Epithelial cell of prostate (primary cell): ENCODE data around the gene CNOT3.

Experiments
- DNase-seq: peaks from one replicate; pipeline ENCODE4 v3.0.0-alpha.2; 2011; ENCODE audit warnings: low read depth, low spot score
- H3K27ac ChIP-seq: fragments of 450-650 bp; 2 replicates; pipeline ENCODE4 v1.5.1; 2017; ENCODE audit warnings: mild to moderate bottlenecking

CNOT3 gene

DNA sequence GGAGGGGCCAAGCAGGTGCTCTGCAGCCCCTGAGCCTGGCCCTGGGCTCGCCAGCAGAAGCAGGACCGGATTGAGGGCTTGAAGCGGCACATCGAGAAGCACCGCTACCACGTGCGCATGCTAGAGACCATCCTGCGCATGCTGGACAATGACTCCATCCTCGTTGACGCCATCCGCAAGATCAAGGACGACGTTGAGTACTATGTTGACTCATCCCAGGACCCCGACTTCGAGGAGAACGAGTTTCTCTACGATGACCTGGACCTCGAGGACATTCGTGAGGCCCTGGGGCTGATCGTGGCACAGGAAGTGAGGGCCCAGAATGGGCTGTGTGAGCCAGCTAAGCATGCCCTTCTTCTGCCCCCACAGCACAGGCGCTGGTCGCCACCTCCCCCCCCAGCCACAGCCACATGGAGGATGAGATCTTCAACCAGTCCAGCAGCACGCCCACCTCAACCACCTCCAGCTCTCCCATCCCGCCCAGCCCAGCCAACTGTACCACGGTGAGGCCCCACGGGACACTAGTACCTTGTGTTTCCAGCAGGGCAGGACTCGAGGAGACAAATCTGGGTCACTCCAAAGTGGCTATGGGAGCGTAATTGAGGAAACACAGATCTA lies 8.1 kb downstream of the CNOT3 start:
- H3K27ac ChIP-seq: no peak overlapping the region
- DNase-seq: no peak

DNA sequence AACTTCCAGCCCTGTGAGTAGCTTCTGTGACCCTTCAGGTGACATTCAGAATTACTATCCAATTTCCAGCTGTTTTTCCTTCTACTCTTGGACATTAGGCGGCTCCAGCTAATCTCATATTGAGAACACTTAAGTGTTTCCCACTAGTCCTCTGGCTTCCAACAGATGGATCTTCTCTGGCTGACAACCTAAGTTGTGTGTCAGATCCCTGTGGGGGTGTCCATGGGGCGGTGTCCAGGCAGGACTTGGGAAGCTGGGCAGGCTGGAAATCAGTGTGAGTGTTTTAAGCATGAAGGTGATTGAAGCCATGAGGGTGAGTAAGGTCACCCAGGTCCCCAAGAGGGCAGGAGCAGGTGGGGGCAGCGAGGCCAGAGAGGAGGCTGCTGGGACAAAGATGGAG lies 10.1 kb downstream of the CNOT3 start:
- H3K27ac ChIP-seq: no peak overlapping the region
- DNase-seq: no peak

DNA sequence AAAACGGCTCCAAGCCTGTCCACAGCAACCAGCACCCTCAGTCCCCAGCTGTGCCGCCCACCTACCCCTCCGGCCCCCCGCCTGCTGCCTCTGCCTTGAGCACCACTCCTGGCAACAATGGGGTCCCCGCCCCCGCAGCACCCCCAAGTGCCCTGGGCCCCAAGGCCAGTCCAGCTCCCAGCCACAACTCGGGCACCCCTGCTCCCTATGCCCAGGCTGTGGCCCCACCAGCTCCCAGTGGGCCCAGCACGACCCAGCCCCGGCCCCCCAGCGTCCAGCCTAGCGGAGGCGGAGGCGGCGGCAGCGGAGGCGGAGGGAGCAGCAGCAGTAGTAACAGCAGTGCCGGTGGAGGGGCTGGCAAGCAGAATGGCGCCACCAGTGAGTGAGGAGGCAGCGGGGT lies 10.6 kb downstream of the CNOT3 start:
- H3K27ac ChIP-seq: no peak overlapping the region
- DNase-seq: no peak

DNA sequence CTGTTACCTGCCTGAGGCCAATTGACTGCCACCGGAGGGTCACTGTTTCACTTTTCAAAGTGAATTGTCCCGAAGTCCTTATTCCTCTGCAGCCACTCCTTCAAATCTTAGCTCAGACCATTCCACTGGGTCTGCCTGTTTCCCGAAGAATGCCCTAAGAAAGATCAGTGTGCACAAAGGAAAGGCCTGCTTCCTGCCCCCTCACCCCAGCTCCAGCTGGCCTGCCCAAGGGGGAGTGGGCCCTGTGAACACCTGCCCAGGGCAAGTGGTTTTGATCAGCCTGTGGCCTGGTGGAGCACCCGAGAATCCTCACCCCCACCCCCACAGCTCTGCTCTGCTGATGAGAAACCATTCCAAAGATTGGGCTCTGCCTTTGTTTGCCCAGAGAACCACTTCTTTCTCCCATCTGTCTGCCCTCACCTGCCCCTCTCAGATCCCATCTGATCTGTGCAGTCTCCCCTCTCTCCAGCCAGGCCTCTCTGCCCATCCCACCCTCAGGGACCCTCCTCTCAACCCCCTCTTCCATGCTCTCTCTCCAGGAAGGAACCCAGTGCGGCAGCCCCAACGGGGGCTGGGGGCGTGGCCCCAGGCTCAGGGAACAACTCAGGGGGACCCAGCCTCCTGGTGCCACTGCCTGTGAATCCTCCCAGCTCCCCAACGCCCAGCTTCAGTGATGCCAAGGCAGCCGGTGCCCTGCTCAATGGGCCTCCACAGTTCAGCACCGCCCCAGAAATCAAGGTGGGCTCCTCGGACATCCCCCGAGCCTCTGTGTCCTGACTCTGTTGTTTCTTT lies 11.7 kb downstream of the CNOT3 start:
- no peak for DNase-seq
- no peak overlapping the region for H3K27ac ChIP-seq

DNA sequence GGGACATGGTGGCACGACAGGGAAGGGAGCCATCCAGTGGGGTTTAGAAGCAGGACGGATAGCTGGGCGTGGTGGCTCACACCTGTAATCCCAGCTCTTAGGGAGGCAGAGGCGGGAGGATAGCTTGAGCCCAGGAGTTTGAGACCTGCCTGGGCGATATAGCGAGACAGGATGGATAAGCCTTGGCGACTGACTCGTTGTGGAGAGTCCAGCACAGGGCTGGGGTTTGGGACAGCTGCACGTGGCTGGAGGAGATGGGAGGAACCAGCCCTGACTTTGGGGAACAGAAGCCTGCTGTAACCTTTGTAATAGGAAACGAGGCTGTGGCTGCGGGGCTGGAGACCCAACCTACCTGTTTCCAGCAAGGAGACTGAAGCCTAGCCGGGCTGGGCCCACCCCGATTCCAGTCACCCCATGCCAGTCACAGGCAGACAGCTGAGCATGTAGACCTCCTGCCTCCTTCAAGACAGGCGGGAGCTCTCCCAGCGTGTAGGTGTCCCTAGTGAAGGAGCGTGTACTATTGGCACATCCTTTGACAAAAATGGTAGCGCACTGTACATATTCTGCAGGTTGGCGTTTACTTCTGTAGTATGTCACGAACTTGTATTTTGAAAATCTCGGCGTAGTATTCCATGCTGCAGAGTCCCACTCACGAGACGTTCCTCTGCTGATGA lies 13.9 kb downstream of the CNOT3 start:
- DNase-seq: no peak
- no peak overlapping the region for H3K27ac ChIP-seq

DNA sequence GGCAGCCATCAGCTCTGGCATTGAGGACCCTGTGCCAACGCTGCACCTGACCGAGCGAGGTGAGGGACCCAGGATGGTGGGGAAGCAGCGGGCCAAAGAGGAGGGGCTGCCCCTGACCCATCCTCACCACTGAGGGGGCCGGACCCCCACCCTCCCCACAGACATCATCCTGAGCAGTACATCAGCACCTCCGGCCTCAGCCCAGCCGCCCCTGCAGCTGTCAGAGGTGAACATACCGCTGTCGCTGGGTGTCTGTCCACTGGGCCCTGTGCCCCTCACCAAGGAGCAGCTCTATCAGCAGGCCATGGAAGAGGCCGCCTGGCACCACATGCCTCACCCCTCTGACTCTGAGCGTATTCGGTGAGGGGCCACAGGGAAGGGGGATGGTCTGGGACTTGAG lies 14.7 kb downstream of the CNOT3 start:
- DNase-seq: no peak
- no peak overlapping the region for H3K27ac ChIP-seq

DNA sequence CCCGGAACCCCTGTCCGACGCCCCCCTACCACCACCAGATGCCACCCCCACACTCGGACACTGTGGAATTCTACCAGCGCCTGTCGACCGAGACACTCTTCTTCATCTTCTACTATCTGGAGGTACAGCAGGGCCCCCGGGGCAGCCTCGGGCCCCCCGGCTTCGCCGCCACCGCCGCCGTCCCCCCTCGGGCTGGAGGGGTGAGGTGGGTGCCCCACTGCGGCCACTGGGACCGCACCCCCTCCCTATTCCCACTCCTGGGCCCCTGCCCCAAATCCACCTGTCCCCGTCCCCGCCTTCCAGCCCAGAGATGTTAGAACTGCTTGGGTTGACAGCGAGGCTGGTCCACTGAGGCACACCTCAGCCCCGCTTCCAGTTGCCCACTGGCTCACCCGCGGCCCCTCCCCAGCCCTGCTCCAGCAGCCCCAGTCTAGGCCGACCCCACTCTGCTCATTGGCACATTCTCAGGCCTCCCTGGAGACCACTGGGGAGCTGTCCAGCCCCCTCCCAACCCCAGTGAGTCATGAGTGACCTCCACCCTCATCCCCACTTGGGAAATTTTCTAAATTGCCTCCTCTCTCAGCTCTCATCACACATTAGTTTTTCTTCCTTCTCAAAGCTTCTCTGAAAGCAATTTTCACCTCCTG lies 15.4 kb downstream of the CNOT3 start:
- H3K27ac ChIP-seq: no peak overlapping the region

DNA sequence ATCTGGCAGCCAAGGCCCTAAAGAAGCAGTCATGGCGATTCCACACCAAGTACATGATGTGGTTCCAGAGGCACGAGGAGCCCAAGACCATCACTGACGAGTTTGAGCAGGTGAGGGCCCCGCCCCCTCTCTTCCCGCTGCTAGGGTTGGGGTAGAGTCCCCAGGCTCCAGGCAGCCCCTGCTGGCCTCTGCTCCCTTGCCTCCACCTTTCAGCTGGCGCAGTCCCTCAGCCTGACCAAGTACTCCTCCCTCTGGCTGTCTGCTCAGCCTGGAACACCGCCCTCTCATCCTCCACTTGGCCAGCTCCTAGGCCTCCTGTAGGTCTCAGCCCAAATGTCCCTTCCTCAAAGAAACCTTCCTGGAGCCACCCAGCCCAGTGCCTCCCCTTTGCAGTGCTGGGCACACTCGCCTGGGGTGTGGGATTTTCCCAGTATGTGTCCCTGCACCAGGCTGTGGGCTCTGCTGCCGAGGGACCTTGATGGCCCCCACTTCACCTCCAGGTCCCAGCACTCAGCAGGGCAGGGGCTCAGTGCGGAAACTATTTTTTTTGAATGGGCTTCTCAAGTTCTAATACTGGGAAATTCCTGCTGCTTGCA lies 16.3 kb downstream of the CNOT3 start:
- H3K27ac ChIP-seq: peak overlapping the region; percentile 9
- no peak for DNase-seq

More for the DNA sequence above, 15.4 kb downstream of the CNOT3 start:
- DNase-seq: no peak

DNA sequence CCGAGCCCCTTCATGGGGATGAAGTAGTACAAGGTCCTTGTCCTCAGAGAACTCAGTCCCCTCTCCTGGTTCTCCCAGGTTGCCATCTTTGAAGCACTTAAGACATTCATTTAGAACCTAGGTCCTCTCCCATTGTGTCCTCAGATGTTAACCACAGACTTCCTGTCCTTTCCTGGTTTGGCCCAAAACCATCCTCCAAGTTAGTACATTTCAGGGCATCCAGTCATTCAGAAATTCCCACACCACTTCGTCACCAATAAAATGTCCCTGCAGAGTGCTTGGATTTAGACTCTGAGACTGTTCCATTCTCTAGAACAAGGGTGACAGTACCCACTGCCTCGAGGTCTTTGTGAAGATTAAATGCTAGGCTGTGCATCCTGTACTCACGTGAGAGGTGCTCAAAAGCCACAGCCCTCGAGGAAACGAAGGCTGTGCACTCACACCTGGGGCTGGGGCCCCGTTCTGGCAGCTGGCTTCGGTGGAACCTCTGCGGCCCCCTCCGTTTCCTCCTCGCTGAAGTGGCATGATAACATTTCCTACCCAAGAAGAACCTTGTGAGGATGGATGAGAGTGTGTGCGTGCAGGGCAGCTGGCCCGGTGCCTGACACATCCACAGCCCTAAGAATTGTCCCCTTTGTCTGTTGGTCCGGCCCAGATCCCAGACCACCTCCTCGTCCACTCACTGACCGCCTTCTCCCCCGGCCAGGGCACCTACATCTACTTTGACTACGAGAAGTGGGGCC lies 17.2 kb downstream of the CNOT3 start:
- H3K27ac ChIP-seq: peak overlapping the region; percentile 9
- DNase-seq: no peak

DNA sequence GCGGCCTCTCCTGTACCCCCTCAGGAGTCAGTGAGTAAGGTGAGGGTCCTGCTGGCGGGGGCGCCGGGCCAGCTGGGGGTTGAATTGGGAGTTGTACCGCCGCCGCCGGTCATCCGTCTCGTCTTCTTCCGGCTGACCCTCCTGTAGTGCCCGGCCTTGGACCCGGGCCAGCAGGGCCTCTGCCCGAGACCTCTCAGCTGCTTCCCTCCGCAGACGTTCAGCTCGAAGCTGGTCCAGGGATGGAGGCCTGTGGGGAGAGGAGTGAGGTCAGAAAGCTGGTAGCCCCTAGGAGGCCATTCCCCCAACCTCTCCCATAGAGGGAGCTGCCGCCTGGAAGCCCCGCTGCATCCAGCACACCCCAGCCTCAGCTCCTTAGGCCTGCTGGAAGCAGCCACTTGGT lies 18.1 kb downstream of the CNOT3 start:
- H3K27ac ChIP-seq: no peak overlapping the region
- DNase-seq: no peak

DNA sequence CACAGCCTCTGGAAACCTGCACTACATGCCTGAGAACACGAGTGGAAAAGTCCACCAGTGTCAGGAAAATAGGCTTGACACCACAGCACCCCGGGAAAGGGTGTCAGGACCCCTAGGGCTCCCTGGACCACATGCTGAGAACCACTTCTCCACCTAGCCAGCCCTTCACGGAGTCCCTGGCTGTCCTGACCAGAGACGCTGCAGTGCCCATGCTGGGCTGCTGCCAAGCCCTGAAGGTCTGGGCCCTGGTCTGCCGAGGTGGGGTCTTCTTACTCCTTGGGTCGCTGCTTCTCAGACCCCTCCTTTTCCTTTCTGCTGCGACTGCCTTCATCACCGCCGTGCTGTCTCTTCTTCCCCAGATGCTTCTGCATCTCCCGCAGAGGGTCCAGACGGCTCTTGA lies 18.9 kb downstream of the CNOT3 start:
- no peak overlapping the region for H3K27ac ChIP-seq
- DNase-seq: no peak

DNA sequence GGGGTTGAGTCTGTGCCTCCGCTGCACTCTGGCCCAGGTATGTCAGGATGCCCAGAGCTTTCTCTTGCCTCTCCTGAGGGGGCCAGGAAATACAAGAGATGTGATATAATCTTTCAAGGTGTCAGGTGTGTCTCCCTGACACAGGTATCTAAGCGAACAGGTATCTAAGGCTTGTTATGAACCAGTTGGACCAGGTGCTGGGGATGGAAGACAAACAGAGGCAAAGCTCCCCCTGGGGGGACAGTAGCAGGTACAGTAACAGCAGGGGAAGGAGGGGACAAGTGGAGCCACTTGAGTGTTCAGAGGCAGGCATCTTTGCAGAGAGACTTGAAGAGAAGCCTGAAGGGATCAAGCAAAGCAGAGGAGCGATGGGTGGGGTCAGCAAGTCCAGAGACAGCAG lies 19.4 kb downstream of the CNOT3 start:
- H3K27ac ChIP-seq: no peak overlapping the region
- no peak for DNase-seq

DNA sequence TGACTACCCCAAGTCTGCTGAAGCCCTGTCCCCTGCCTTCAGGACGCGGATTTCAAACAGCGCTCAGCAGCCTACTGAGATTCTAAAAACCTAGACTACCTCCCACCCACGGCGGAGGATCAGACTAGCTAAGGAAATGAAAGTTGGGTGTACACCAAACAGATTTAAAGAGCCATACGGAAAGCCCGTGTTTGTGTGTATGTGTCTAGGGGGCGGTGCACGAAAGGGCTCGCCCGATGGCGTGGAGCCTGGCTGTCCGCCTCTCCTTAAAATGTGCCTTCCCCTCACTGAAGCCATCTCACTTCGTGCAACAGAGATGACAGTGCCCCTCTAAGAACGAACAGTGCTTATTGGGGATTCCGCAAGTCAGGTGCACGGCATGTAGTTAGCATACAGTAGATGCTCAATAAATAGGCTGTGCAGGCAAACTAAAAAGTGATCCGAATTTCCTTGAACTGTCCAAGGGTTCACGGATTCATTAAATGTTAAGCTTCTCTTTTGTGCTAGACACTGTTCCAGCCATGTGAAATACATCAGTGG lies 21.3 kb downstream of the CNOT3 start:
- peak overlapping the region; percentile 95 for H3K27ac ChIP-seq
- DNase-seq: no peak

DNA sequence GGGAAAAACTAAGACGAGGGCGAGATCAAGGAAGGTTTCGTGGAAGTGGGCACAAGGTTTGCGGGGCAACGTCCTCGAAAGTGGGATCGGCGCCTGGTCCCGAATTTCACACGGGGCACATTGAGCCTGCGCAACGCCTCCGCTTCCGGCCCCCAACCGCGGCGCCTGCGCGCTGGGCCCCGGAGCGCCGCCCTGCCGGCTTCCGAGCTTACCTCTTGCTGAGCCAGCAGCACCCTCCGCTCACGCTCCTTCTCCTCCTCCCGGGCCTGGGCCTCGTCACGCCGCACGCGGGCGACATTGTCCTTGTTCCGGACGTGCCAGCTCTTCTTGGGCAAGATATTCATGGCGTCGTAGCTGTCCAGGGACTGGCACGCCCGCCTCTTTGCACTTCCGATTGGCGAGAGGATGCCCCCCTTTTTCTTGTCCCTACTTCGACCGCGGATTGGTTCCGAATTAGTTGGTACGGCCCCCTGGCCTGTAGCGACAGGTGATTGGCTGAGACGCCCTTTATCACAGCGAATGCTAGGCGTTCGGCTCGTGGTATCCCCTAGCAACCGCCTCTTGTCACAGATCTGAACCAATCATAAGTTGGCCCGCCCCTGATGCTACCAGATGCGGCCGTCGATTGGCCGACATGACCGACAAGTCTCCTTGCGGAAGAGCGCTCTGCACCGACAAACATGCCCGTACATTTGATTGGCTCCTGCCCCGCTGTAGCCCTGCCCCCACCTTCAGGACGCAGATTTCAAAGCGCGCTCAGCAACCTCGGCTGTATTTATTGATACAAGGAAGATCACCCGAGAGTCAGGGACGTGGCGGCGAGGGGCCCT lies 22.0 kb downstream of the CNOT3 start, which contains the start of gene LENG1:
Gene LENG1, minus strand, starts transcription at position 370 of the 830 bp plus-strand sequence. Its CDS starts 26 bp downstream, at position 344.
- peak; percentile 100 for DNase-seq
- peak within 1 kb of the TSS; percentile 95 for H3K27ac ChIP-seq

DNA sequence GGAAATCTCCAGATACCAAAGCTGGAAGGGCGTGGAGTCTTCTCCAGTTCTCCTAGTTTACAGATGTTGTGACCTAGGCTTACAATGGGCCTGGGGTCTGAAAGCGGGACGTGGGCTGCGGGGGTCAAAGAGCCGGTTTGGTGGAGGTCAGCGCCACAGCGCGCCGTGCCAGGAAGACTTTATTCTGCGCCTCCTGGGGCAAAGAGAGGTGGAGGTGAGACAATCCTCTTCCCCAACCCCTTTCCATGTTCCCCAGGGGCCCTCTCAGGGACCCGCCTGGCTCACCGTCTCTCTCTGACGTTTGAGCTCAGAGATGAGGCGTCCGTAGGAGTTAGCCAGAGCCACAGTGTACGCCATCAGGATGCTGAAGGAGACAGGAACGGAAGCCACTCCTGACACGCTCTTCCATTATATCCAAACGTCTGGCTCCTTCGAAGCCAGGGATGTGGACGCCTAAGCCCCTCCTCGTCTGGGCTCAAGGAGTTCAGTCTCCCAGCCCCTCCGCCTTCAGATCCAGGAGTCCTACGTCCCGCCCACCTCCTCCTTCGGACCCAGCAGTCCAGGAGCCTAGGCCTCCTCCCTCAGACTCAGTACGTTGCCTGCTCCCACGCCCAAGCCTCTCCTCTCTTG lies 22.7 kb downstream of the CNOT3 start:
- DNase-seq: no peak

DNA sequence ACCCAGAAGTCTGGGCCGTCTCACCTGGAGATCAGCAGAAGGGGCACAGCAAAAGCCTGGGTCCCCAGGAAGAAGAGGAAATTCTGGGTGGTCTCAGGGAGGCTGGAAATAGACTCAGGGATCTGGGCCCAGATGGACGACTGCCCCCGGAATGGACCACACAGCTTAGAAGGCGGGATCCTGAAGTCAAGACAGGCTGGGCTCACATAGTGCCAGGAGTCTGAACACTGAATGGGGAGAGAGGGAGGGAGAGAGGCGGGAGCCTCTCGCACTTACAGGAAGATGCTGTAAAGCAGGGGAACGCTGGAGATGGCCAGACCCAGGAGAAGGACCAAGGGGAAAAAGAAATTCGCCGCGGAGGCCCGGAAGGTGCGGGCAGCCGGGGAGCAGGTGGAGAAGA lies 23.3 kb downstream of the CNOT3 start:
- H3K27ac ChIP-seq: peak overlapping the region; percentile 95
- DNase-seq: no peak

More for the DNA sequence above, 22.7 kb downstream of the CNOT3 start:
- peak overlapping the region; percentile 95 for H3K27ac ChIP-seq

DNA sequence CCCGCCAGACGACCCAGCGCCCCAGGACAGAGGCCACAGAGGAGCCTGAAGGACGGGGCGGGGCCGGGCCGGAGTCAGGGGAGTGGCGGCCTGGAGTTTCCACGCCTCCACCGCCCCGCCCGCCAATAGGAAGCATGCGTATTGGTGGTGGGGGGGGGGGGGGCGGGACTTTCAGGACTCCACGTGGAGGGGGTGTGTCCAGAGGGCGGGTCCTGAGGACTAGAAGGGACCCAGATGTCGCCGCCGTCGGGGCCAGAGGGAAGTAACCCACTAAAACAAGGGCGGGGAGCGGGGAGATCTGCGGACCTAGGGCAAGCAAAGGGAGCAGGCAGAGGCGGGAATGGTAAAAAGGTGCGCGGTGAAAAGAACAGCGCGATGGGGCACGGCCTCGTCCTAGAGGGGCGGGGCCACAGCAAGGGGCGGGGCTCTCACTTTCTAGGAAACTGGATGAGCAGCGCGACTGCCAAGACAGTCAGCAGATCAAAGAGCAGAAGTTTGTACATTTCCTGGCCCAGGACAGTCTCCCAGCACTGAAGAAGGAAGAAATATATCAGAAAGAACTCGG lies 24.8 kb downstream of the CNOT3 start:
- DNase-seq: no peak
- H3K27ac ChIP-seq: peak overlapping the region; percentile 23

DNA sequence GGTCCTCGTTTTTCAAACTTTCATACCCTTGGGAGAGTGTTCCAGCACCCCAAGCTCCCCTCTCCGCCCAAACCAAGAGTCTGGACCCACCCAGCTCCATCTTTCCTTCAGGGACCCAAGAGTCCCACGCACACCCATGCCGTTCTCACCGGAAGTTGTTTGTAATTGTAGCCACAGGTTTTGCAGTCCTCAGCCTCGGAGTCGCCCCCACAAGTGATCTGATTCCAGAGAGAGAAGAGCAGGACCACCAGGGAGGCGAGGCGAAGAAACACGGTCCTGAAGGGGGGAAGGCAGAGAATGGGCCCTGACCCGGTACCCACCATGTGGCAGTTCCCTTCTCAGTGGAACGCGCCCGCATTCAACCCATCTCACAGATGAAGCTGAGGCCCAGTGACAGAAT lies 25.3 kb downstream of the CNOT3 start:
- no peak for DNase-seq
- peak overlapping the region; percentile 23 for H3K27ac ChIP-seq
